Epidermal melanocyte (primary cell): ENCODE data around the gene ARHGAP12.

ENCODE experiments used
- DNase-seq: peaks from one replicate; pipeline ENCODE4 v3.0.0; 2011; ENCODE audit warnings: low spot score; ENCODE audit not compliant: insufficient read length

Gene ARHGAP12

DNA sequence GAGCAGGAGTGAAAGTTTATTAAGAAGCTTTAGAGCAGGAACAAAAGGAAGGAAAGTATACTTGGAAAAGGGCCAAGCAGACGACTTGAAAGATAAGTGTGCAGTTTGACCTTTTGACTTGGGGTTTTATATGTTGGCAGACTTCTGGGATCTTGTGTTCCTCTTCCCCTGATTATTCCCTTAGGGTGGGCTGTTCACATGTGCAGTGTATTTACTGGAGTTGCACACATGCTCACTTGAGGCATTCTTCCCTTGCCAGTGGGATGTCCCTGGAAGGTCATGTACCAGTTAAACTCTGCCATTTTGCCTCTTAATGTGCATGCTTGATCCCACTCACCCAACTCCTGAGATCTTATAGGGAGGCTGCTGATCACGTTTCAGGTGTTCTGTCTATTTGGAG is 23.4 kb upstream of the ARHGAP12 start:
- DNase-seq: no peak

DNA sequence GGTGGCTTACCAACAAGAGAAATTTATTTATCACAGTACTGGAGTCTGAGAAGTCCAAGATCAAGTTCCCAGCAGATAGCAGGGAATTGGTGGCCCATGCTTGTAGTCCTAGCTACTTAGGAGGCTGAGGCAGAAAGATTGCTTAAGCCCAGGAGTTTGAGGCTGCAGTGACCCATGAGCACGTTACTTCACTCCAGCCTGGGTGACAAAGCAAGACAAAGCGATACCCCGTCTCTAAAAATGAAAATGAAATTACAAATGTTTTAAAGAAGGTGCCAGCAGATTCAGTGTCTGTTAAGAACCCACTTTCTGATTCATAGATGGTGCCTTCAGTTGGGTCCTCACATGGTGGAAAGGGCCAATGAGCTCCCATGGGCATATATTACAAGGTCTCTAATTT is 20.6 kb upstream of the ARHGAP12 start:
- no peak for DNase-seq

DNA sequence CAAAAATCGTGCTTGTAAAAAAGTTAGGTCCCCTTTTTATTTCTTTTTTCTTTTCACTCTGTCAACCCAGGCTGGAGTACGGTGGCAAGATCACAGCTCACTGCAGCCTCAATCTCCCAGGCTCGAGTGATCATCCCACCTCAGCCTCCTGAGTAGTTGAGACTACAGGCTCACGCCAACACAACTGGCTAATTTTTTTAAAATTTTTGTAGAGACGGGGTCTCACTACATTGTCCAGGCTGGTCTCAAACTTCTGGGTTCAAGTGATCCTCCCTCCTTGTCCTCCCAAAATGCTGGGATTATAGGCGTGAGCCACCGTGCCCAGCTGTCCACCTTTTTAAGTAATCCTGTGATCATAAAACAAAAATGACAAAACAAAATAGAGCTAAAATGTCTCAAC is 19.4 kb upstream of the ARHGAP12 start:
- DNase-seq: no peak

DNA sequence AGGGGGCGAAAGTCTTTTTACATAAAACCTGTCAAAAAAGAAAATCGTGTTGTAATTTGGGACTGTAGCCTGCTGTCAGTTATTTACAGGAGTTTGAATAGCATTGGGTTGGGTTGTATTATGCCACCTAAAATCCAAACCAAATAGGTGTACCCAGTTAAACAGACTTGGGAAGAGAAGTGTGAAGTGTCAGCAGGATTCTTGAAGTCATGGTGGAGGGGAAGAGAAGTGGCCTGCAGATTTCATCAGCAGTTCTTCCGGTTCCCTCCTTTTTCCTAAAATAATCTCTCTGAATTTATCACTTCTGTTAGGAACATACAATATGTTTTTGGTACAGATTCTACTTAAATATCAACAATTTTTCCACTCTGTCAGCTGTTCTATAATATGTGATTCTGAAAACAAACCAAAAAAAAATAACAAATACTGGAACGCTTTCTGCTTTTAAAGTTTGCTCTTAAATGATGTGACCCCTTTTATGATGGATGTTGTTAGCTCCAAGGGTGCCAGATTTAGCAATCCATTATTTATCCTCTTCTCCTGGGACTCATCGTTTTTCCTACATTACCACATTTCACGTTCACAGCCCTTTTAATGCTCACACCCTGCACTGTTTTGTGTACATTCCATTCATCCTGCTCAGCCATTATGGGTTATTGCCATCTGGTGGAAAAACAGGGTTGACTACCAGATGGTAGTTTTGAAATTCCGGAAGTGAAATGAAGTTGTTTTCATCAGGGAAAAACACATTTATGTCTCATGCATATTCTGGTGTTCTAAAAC is 18.7 kb upstream of the ARHGAP12 start:
- peak; percentile 37 for DNase-seq

DNA sequence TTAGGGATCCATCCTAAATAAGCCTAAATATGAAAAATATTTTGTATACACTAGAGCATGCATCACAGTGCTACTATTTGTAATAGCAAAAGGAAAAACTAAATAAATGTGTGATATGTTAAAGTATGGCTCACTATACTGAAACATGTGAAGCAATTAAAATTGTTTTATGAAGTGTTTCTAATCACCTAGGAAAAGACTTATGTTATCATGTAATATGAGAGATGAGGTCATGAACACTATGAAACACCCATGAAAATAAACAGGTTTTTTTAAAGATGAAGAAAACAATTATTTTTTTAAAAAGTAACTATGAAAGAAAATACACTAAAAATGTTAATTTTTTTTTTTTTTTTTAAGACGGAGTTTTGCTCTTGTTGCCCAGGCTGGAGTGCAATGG is 16.8 kb upstream of the ARHGAP12 start:
- no peak for DNase-seq

DNA sequence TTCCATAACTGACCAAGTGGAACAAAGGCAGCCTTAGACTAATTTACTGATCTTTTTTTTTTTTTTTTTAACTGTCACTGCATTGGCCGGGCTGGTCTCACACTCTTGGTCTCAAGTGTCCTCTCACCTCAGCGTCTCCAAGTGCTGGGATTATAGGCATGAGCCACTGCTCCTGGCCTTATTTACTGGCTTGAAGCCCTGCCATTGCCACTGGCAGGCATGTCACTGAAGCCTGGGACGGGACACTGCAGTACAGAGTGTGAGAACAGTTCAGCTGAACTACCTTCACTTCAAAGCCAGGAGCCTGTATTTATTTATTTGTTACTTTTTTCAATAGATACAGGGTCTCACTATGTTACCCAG is 15.4 kb upstream of the ARHGAP12 start:
- DNase-seq: no peak

DNA sequence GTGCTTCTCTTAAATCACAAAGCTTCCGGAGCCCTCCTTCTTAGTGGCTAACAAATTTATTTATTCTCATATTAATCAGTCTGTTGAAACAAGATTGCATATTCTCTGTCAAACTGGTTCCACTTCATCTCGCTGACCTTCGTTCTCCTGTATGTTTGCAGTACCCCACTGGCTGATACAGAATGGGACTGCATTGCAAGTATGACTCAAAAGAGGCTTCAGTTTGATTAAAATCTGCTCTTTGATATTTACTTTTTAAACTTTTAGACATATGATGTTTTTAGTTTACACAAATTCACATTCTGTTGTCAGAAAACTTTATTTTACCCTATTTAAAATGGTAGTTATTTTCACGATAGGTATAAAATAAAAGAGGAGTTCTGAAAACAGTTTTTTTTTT is 14.3 kb upstream of the ARHGAP12 start:
- no peak for DNase-seq

DNA sequence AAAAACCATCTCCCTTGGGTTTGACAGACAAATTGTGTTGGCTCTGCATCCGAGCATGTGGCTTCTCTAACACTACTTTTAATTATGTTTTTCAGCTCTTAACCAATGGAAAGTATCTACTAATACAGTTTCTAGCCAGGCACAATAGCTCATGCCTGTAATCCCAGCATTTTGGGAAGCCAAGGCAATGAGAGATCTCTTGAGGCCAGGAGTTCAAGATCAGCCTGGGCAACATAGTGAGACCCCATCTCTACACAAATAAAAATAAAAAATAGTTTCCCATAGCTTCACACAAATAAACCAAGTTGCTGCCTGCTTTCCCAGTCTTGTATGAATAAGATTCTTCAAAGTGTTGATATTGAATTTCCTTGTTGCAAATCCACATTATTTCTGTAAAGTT is 13.8 kb upstream of the ARHGAP12 start:
- DNase-seq: no peak

DNA sequence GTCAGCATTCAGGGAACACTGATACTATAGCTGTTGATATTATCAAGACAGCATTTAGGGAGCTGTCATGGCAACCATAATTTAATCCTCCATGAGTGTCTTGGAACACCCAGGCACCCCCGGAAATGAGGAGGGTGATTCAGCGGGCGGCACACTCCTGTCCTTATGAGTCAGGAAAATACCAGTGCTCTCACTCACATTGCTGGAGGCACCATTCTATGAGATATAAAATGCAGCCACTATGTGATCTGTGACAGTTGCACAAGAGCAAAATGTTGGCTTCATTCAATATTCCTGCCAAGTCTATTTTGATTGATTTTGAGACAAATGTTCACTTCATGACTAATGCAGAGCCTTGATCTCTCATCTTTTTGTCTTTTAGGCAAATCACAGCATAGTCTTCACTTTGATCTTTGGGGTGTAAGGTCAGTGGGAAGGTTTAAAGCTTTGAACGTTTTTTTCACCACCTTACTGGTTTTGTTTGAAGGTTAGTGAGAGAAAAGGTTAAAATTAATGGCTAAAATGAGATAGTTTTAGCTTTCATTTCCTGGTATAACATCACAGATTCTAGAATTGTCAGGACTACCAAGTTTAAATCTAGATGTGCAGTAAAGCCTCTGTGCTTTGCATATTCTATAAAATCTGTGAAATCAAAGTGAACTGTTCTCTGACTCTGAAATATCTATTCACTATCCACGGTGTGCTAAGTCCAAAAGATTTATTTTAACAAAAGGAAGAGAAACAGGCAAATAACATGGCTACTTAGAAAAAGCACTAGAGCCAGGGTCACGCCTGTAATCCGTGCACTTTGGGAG is 12.4 kb upstream of the ARHGAP12 start:
- DNase-seq: no peak

DNA sequence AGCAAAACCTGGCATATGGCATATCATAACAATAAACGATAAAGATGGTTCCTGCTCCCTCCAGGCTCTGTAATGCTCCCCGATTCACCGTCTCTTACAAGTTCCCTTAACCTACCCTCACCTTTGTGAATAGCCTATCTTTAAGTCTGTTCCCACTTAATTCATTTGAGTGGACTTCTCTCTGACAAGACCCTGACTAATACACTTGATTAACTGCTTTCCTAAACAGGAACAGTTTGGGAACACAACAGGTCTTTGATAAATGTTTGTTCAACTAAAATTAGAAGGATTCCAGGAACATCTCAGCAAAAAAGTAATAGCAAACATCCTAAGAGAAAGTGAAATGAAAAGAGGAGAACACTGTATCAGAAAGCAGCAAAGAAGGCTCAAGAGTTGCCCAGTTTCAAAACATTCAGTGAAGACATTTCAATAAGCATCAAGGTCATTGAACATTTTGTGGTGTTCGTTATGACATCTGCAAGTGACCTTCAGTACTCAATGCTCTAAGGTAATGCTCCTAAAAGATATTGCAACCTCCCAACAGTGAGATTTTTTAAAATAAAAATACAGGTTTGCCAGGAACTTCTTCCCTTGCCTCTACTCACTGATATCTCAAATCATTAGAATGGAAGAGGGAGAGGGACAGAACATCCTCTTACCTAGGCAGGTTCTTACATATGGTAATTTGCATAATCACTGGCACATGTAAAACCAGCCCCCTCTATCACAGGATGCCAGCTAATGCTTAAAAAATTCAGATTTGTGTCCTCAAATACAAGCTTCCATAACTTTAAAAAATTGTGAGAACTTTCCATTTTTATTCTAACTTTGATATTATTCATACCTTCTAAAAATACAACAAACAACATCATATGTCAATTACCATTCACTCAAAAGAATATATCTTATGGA is 11.4 kb upstream of the ARHGAP12 start:
- DNase-seq: no peak

DNA sequence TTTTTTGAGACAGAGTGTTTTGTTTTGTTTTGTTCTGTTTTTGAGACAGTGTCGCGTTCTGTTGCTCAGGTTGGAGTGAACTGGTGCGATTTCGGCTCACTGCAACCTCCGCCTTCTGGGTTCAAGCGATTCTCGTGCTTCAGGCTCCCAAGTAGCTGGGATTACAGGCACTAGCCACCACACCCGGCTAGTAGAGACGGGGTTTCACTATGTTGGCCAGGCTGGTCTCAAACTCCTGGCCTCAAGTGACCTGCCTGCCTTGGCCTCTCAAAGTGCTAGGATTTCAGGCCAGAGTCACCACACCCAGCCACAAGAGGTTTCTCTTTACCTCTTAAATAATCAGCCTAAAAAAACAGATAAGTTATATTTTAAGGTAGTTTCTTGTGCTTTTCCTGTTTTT is 8.7 kb upstream of the ARHGAP12 start:
- no peak for DNase-seq

DNA sequence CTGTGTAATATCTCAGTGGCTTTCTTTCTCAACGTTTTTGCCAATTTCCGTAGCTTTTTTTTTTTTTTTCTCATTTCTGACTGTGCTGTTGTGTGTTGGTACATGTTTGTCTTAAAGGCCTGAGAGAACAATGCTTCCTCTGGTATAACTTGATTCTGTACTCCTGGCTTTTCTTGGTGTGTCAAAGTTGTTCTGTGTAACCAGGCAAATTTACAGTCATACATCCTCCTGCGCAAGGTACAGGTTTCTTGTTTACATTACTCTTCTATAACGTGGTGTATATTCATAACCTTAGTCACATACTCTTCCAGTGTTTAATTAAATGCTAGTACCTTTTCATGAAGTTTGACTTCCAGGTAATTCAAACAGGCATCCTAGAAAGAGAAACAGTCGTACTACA is 8.3 kb upstream of the ARHGAP12 start:
- DNase-seq: no peak

DNA sequence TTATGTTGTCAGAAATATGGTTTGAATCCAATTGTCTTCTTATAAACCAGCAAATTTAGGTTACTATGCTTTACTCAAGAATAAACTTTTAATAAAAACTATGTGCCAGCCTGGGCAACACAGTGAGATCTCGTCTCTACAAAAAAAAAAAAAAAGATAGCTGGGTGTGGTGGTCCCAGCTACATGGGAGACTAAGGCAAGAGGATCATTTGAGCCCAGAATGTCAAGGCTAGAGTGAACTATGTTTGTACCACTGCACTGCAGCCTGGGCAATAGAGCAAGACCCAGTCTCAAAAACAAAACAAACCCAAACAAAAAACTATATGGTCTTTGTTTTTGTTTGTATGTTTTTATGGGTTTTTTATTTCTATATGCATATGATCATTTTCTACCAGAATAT is 7.5 kb upstream of the ARHGAP12 start:
- no peak for DNase-seq

DNA sequence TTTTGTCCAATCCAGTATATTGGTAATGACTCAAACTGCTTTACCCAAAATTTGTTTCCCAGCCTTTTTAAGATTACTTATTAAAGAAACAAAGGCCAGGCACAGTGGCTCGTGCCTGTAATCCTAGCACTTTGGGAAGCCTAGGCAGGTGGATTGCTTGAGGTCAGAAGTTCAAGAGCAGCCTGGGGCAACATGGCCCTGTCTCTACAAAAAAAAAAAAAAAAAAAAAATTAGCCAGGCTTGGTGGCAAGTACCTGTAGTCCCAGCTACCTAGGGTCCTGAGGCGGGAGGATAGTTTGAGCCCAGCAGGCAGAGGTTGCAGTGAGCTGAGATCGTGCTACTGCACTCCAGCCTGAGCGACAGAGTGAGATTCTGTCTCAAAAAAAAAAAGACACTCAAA is 7.0 kb upstream of the ARHGAP12 start:
- DNase-seq: no peak

DNA sequence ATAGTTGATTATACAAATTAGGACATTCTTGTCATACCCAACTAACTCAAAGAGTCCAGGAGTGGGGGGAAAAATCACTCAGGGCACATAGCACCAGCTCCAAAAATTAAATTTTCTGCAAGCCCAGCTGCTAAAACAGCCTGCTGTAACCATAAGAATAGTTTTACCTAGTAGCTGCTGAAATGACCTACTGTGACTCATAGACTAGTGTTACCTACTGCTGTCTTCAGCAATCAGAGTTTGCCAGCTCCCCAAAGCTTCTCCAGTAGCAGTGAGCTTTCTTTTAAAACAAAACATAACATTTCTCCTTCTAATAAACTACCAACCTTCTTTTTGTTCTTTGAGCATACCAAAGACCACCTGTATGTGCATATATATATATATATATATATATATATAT is 4.2 kb upstream of the ARHGAP12 start:
- DNase-seq: no peak

DNA sequence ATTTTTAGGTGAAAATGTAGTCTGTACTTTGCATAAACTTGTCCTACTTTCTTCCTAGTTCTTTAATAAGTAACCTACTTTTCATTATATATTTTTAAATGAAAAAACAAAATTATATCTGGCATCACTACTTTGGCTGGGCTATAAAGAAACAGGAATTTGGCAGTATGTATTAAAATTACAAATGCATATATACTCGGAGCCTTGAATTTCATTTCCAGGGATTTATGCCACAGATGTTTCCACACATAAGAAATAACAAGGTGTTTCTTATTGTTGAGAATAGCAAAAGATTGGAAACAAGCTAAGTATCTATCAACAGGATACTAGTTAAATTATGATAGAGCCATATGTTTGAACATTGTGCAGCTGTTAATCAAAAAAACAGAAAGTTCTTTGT is 2.2 kb upstream of the ARHGAP12 start:
- no peak for DNase-seq

DNA sequence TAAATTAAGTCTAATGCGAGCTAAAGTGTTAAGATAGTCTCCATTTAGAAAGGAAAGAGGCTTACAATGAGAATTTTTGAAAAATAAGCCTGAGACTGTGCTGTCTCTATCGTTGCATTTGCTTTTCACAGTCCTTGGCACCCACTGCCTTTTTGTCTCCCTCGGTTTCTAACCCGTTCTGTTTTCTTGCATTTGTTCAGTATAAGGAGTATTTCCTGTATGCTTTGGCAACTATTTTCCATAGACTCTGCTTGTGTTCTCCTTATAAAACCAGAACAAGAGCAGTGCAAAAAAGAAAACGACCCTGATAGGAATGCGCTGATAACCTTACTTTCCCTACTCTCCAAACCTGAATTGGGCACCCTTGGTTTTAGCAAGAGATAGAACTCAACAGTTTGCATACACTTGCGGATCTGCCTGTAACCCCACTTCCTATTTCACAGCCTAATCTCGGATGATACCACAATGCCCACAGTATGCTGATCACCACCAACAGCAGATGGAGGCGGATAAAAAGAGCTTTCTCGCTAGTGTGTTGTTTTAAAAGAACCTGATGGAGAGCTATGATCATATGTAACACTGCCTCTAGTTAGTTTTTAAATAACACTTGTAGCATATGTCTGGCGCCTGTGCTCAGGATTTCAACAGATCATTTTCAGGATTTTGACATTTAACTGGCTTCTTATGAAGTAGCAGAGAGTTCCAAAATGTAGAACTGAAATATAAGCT is 1.6 kb upstream of the ARHGAP12 start:
- DNase-seq: no peak

DNA sequence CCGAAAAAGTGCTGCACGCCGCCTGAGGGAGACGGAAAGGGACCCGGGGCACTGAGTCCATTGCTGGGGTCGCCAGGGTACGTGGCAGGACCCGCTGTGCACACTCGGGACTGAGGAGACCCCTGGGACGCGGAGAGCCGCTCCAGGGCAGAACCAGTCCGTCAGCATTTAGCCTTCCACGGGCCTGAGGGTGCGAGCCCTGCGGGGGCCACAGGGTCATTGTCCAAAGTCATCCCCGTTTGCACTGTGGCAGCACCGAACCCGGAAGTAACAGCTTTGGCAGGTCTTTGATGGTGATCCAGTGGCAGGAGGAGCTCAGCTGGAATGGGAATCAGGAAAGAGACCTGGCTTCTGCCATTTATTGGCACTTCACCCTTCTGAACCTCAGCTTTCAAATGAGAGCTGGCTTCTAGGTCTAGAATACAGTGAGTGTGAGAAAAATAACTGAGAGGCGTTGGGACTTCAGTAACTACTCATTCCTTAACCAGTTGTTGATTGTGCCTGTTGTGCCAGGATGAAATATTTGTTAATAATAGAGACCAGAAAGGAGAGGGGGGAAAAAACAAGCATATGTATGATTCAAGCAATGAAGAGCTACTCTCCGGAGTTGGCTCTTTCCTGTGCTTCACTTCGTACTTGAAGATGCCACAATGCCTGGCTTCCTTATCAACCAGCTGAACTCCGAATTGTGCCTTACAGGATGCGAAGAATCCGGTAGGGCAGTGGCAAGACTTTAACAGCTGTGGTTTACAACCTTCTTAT is 811 bp upstream of the ARHGAP12 start:
- peak; percentile 31 for DNase-seq

DNA sequence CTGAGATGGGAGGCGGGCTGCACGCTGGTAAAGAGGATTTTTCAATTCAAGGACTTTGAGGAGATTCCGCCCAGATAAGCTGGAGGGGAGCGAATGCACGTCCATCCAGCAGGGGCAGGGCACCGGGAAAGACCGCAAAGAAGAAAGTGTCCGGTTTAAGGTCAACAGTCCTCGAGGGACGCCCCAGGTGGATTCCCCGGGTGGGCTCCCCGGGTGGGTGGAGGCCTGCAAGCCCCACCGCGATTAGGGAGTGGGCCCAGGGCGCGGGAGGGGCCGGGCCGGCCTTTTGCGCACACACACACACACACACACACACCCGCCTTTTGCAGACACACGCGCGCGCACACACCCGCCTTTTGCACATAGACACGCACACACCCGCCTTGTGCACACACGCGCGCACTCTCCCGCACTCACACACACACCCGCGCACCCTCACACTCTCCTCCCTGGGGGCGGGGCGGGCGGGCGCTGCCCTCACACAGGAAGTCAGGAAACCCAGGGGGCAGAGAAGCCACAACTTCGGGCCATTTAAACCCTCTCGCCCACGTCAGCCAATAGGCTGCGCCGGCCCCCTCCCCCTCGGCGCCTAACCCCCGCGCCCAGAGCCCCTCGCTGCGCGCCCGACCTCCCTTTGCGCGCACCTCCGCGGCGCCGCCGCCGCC is 615 bp downstream of the ARHGAP12 start:
- DNase-seq: peak; percentile 30

DNA sequence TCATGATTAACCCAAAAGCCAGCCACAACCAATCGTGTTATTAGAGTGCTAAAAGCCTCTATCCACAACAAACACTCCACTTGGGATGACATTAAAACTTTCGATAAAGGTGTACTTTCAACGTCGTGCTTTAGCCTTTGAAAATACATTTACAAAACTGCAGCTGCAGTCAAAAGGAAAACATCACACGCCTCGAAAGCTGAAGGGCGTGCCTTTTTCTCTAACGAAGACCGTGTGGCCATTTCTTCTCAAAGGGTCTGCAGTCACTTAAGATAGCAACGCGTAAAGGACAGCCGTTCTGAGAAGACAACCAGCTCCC is 1.1 kb downstream of the ARHGAP12 start:
- no peak for DNase-seq
